Endodermal cell (in vitro differentiated cells): ENCODE results near the gene EGFLAM. TPM values are rescaled to one million over a fixed set of nuclear protein-coding genes. Genes with fewer than 3 reads are reported as not detected.

Experiments
- DNase-seq: peaks from one replicate; pipeline ENCODE4 v3.0.0-alpha.2; 2017
- H3K27ac ChIP-seq: 2 replicates; pipeline ENCODE4 v1.5.1; 2013; ENCODE audit warnings: mild to moderate bottlenecking, low read depth, low read length, moderate library complexity
- H3K27me3 ChIP-seq: 2 replicates; pipeline ENCODE4 v1.6.1; 2013; ENCODE audit warnings: mild to moderate bottlenecking, low read length, moderate library complexity; ENCODE audit not compliant: insufficient read depth, control insufficient read depth, poor library complexity, severe bottlenecking
- H3K36me3 ChIP-seq: 2 replicates; pipeline ENCODE4 v1.7.0; 2013; ENCODE audit warnings: mild to moderate bottlenecking, low read length, moderate library complexity; ENCODE audit not compliant: control insufficient read depth, insufficient read depth
- H3K4me1 ChIP-seq: one replicate; pipeline ENCODE4 v1.7.0; 2013; ENCODE audit warnings: low read length; ENCODE audit not compliant: control insufficient read depth, insufficient read depth
- H3K4me3 ChIP-seq: 2 replicates; pipeline ENCODE4 v1.5.1; 2013; ENCODE audit warnings: mild to moderate bottlenecking, low read length, moderate library complexity
- H3K9ac ChIP-seq: 2 replicates; pipeline ENCODE4 v1.6.1; 2013; ENCODE audit warnings: mild to moderate bottlenecking, low read length, moderate library complexity; ENCODE audit not compliant: poor library complexity, severe bottlenecking; ENCODE audit errors: extremely low read depth
- H3K9me3 ChIP-seq: 2 replicates; pipeline ENCODE4 v1.6.1; 2013; ENCODE audit warnings: mild to moderate bottlenecking, low read length, moderate library complexity; ENCODE audit not compliant: control insufficient read depth
- H3K27ac Mint-ChIP-seq: 2 replicates; pipeline ENCODE4 v1.8.0; 2020; ENCODE audit warnings: mixed read lengths
- H3K27me3 Mint-ChIP-seq: 2 replicates; pipeline ENCODE4 v1.8.0; 2021; ENCODE audit warnings: mild to moderate bottlenecking, mixed read lengths; ENCODE audit not compliant: insufficient read depth
- H3K36me3 Mint-ChIP-seq: 2 replicates; pipeline ENCODE4 v1.8.0; 2020; ENCODE audit warnings: low read depth, mixed read lengths
- H3K4me1 Mint-ChIP-seq: 2 replicates; pipeline ENCODE4 v1.8.0; 2020; ENCODE audit warnings: mixed read lengths
- H3K4me3 Mint-ChIP-seq: 2 replicates; pipeline ENCODE4 v1.8.0; 2020; ENCODE audit warnings: mild to moderate bottlenecking, moderate library complexity, mixed read lengths
- H3K9me3 Mint-ChIP-seq: 2 replicates; pipeline ENCODE4 v1.8.0; 2020; ENCODE audit warnings: mild to moderate bottlenecking, mixed read lengths
- CTCF ChIP-seq: fragments of 200-600 bp; sonication (generic); conservative IDR thresholded peaks from 2 replicates; pipeline ENCODE4 v1.5.0; 2021; ENCODE audit warnings: antibody characterized with exemption, mild to moderate bottlenecking
- WGBS, 2 experiments: methylation state at CpG; one replicate each; pipeline versions ENCODE4 v1.1.5 to v1.1.7; 2013; ENCODE audit warnings: missing lambda C conversion rate in 2 of 2, mixed read lengths in 1 of 2; ENCODE audit not compliant: insufficient coverage in 1 of 2, insufficient read length in 1 of 2; 5-methylcytosine and 5-hydroxymethylcytosine counted together
- total RNA-seq, 2 donors: library from RNA; stranded (reverse); fragmentation: NEBNext Ultra II Directional in 1 of 2; extraction: Animal tissue kit (Norgen Biotek cat#: 25700) in 1 of 2; gene quantifications; 2 replicates in 1 of 2; 3 replicates in 1 of 2; pipeline ENCODE4 v1.2.1, GENCODE V29; 2021

The EGFLAM gene
- total RNA-seq, 2 donors from 2014 or later: 4.4 to 8.8 TPM

- no peaks in the 10 kb centered on the region for H3K36me3 Mint-ChIP-seq
- no peak overlapping the region for H3K27ac ChIP-seq
- no peak for TF ChIP-seq CTCF
- 95 to 96% methylated on average over 4 of the region's 4 CpGs for WGBS, 2 experiments
- no peak for DNase-seq
- H3K4me1 ChIP-seq: no peaks in the 10 kb centered on the region
- H3K27ac Mint-ChIP-seq: no peak overlapping the region
- H3K4me3 Mint-ChIP-seq: no peak overlapping the region
- H3K27me3 Mint-ChIP-seq: peaks cover 21% of the 10 kb centered on the region
- no peak overlapping the region for H3K9ac ChIP-seq
- H3K4me1 Mint-ChIP-seq: no peaks in the 10 kb centered on the region
- H3K36me3 ChIP-seq: no peaks in the 10 kb centered on the region
- no peaks in the 10 kb centered on the region for H3K27me3 ChIP-seq
- H3K9me3 ChIP-seq: no peaks in the 10 kb centered on the region
- no peak overlapping the region for H3K4me3 ChIP-seq
- no peaks in the 10 kb centered on the region for H3K9me3 Mint-ChIP-seq
These were observed 193.8 kb downstream of the EGFLAM start for GRCh38 chr5:38452201-38452600.

GRCh38 chr5:38453506-38453905 is 195.1 kb downstream of the EGFLAM start:
- no peaks in the 10 kb centered on the region for H3K9me3 ChIP-seq
- Mint-ChIP-seq H3K9me3 (no peaks in the 10 kb centered on the region), H3K4me3 (no peak overlapping the region), H3K4me1 (no peaks in the 10 kb centered on the region), H3K36me3 (no peaks in the 10 kb centered on the region), H3K27ac (no peak overlapping the region), H3K27me3 (peaks cover 21% of the 10 kb centered on the region)
- TF ChIP-seq CTCF: no peak
- no peaks in the 10 kb centered on the region for H3K4me1 ChIP-seq
- H3K36me3 ChIP-seq: no peaks in the 10 kb centered on the region
- DNase-seq: no peak
- 83 to 88% methylated on average over 3 of the region's 3 CpGs for WGBS, 2 experiments
- no peak overlapping the region for H3K27ac ChIP-seq
- H3K4me3 ChIP-seq: no peak overlapping the region
- no peaks in the 10 kb centered on the region for H3K27me3 ChIP-seq
- H3K9ac ChIP-seq: no peak overlapping the region

- H3K36me3 ChIP-seq: no peaks in the 10 kb centered on the region
- no peak for TF ChIP-seq CTCF
- Mint-ChIP-seq H3K4me1 (no peaks in the 10 kb centered on the region), H3K27me3 (peaks cover 19% of the 10 kb centered on the region), H3K4me3 (no peak overlapping the region), H3K36me3 (no peaks in the 10 kb centered on the region), H3K9me3 (no peaks in the 10 kb centered on the region), H3K27ac (no peak overlapping the region)
- 92 to 96% methylated on average over 6 to 11 of the region's 11 CpGs for WGBS, 2 experiments
- no peak for DNase-seq
- H3K9me3 ChIP-seq: no peaks in the 10 kb centered on the region
- H3K27me3 ChIP-seq: no peaks in the 10 kb centered on the region
- H3K4me3 ChIP-seq: no peak overlapping the region
- H3K27ac ChIP-seq: no peak overlapping the region
- no peak overlapping the region for H3K9ac ChIP-seq
- no peaks in the 10 kb centered on the region for H3K4me1 ChIP-seq
These were observed 195.6 kb downstream of the EGFLAM start for GRCh38 chr5:38453921-38454320.
